Activated CD8-positive, alpha-beta memory T cell treated with anti-CD3 and anti-CD28 coated beads, Interleukin-2, amount 50 U/mL, for 1 hour (primary cell): ENCODE measurements around the gene GRIN3A.
"Not testable (repeated sequence)": the region's sequence is repeated elsewhere in the genome, so short reads cannot be mapped to it uniquely, and the experiment has no call there.

ENCODE experiments used
- DNase-seq: peaks from one replicate; pipeline ENCODE4 v3.0.0-alpha.2; 2020; ENCODE audit errors: extremely low read depth

Gene GRIN3A

DNA sequence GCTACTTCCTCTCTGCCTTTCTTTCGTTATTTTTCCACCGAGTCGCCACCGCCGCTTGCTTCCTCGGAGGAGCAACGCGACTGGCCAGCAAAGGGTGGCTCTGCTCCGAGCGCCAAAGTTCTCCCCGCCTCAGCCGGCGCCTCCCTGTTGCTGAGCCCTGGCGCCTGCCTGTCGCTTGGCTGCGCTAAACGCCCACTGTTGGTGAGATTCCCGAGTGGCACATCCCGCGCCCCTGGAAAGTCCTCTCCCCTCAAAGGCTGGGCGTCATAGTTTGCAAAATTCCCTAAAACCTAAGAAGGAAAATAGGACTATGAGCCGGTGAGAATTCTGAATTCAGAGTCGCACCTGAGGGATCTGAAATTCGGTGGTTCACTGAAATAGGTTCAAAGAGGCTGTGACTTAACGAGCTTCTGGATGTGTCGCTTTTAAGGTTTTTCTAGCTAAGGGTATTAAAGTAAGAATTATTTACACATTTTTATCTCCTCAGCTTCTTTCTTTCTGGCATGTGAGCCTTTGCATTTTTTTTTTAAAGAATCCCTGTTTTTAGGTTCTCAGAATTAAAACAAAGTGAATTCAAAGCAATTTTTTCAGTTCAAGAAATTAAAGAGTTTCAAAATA is at the start of gene GRIN3A:
Gene GRIN3A, minus strand, starts transcription at position 82 of the 618 bp plus-strand sequence. CDS start 668 bp downstream, outside the sequence.
- DNase-seq, result no peak

DNA sequence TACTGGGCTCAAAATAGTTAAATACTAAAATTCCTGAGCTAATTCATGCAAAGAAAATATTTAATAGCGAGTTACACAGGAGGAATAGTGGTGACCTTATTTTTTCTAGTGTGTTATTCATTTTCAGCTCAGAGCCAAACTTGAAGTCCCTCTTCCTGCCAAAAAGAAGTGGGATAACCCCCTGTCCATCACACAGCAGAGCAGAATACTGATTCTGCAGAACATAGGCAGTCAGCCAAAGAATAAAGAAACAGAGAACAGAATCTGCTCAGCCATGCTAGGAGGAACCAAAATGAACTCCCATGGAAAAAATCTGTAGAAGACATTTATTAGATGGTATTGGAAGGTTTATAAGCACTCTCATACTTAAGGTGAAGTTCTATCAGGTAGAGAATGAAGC is 49.4 kb upstream of the GRIN3A start:
- DNase-seq, result no peak

GRCh38 chr9:101778332-101778731 is 39.9 kb upstream of the GRIN3A start:
- DNase-seq, result no peak

DNA sequence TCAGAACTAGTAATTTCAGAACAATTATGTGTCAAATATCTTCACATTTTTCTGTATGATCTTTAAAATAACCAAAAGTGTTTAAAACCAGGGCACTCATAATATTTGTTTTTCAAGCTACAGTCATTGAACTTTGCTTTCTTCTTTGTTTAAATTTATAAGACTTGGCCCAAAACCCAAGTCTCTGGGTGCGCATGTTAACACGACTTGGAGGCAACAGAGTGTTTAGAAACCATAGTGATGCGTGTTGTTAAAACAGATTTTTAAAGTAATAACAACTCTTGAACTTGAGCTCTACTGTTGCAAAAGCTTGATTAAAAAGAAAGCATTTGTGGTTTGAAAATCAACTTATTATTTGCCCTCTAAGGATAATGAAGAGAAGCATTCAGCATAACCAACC is 26.0 kb upstream of the GRIN3A start:
- no peak for DNase-seq

GRCh38 chr9:101758304-101758930 is 20.0 kb upstream of the GRIN3A start:
- DNase-seq, result no peak

GRCh38 chr9:101753716-101754115 is 15.3 kb upstream of the GRIN3A start:
- no peak for DNase-seq

DNA sequence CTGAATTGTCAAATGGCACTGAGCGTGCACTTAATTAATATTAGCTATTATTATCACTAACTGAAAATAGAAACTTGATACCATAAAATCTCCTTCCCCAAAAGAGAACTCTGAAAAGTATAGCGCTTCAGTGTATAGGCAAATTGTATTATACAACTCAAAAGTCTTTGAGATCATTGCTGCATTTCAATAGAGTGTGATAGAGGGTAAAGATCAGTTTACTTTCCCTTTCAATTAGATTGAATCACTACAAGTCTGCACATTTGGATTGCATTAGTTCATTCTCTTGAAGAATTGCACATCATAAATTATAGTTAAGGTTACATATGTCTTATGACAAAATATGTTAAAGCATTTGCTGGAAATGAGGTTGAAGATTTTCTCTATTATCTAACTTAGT is 13.4 kb upstream of the GRIN3A start:
- no peak for DNase-seq

DNA sequence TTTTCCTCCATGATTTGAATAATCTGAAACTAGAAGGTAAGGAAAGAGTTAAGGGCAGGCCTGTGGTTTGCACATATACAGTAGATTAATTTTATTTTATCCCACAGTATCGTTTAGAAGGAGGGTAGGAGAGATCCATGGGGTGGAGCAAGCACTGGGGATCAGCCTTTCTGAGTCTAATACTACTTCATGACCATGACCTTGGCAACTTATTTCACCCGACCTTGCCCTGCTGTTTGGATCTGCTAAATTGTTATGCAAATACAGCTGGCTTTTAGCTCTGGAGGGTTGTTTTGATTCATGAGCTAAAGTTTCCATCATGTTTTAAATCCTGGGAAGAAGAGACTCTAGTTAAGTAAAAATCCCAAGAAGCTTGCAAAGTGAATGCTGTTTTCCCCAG is 864 bp upstream of the GRIN3A start:
- DNase-seq, result no peak

- no peak for DNase-seq
These were observed 512 bp downstream of the GRIN3A start for GRCh38 chr9:101737705-101738565.

DNA sequence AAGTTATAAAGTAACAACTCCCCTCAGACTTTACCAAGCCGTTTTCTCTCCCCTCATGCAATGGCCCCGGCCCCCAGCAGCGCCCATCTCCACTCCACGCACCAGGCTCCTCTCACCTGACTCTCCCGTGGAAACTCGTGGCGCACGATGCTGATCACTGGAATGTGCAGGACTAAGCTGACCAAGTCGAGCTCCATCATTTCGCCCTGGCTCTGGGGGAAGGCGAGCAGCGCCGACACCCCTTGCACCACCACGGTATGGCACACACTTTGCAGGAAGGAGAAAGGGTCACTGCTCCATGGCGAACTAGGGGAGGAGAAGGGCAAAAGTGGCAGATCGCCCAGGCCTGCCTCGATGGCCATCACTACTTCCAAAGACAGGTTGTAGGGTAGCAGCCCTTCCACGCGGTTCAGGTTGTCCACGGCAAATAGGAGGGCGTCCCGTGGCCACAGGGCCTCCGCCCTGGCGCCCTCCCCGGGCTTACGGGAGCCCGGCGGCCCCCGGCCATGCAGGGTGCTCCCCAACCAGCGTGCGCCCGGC is 1.2 kb downstream of the GRIN3A start:
- DNase-seq, result no peak

- no peak for DNase-seq
These were observed 1.7 kb downstream of the GRIN3A start for GRCh38 chr9:101736717-101737116.

DNA sequence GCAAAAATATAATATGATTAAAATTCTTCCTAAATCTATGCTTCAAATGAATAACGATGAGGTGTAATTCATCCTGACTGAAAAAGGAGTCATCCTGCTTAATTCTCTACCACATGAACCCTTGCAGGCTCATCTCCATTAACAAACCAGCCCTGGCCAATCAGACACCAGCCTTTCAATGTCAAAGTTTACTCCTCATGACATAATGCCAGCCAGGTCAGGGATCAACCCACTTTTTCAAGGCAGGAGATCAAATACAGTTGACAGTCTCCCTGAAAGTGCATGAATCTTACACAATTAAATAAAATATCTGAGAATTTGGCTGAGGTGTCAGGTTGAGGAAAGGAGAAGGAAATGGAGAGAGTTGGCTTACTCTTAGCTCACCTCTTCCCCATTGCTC is 7.0 kb downstream of the GRIN3A start:
- no peak for DNase-seq

GRCh38 chr9:101727612-101728524 is 10.6 kb downstream of the GRIN3A start:
- DNase-seq, result no peak

DNA sequence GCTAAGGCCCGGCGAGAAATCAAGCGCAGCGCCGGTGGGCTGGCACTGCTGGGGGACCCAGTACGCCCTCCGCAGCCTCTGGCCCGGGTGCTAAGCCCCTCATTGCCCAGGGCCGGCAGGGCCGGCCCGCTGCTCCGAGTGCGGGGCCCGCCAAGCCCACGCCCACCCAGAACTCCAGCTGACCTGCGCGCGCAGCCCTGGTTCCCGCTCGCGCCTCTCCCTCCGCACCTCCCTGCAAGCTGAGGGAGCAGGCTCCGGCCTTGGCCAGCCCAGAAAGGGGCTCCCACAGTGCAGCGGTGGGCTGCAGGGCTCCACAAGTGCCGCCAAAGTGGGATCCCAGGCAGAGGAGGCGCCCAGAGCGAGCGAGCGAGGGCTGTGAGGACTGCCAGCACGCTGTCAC is 14.2 kb downstream of the GRIN3A start:
- not testable (repeated sequence) for DNase-seq

GRCh38 chr9:101718192-101718591 is 20.3 kb downstream of the GRIN3A start:
- no peak for DNase-seq

DNA sequence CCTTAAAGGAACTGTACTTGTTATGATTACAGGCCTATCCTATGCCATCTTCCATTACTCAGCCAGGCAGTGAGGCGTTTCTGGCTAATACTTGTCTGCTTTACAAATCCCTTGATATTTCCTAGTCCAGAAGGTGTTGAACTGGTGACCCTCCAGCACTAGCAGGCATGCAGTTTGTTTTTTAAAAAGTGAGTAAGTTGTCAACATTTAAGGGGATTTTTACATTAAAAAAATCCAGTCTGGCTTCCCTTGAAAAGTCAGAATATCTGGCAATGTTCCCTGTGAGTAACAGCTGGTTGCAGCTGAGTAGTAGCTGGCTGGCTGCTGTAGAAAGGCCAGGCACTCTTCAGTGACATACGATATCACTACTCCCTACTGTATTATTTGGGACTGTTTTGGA is 21.8 kb downstream of the GRIN3A start:
- no peak for DNase-seq

- DNase-seq, result no peak
These were observed 27.0 kb downstream of the GRIN3A start for GRCh38 chr9:101711330-101711941.

DNA sequence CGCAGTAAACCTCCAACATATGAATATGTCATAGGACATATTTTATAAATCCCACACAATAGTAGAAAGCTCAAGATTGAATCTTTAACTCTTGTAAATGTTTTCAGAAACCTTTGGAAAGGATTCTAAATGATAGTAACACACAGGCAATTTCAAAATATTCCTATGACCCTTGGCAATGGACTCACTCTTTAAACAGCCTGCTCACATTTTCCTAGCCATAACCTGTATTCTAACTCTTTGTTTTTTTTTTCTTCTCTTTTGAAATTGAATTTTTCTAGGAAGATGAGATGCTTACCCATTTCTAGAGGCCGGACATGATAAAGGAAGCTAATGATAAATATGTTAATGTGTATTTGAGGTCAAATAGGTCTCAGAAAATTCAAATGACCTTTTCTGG is 29.6 kb downstream of the GRIN3A start:
- no peak for DNase-seq

DNA sequence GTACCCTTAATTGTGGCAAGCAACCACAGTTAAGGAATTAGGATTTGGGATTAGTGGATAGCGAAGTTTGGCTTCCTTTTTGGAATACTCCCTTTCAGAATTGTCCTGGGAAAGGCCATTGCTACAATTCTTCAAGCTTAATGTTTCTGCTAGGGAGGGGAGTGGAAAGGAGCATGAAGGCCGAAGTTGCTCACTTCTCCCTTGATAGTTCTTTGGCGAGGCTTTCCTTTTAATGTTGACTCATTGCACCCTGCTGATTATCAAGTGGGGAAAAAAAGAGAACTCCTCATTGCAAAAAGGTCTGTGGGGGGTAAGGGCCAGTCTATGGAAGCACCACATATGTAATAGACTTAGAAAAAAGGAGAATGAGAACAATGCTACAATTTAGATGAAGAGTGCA is 30.7 kb downstream of the GRIN3A start:
- DNase-seq, result no peak

DNA sequence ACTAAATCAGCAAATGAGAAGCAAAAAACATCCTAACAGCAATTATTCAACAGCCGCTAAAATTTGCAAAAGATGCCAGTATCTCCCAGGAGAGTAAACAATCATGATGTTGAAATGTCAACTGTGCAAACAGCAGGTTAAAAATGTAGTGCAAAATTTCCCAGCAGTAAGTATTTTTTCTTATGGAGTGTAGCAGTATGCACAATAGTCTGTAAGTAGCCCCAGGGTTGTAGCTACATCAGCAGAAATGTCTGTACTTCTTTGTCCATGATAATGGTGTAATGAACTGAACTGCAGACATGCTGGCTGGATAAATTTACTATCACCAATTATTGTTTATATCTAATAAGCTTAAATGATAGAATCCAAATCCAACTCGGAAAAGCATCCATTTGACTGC is 31.4 kb downstream of the GRIN3A start:
- DNase-seq, result no peak

GRCh38 chr9:101706261-101706798 is 32.1 kb downstream of the GRIN3A start:
- DNase-seq, result no peak
